Caco-2 (cell line): ENCODE measurements around the gene GPR137B. TPM values are rescaled to one million over a fixed set of nuclear protein-coding genes. Genes with fewer than 3 reads are reported as not detected.

Experiments used
- BruUV-seq: library from RNA; stranded (reverse); fragments of 400-500 nt; replicated peaks from 2 replicates; lab custom pipeline; 2021; lab: Mats Ljungman, UMichigan
- CTCF ChIA-PET: fragments of 300-600 bp; sonication (Branson Sonifier 250); formaldehyde crosslinking; loops from one replicate; lab custom pipeline; 2022; ENCODE audit warnings: antibody characterized with exemption; lab: Charles Lee
- POLR2A ChIA-PET: fragments of 300-600 bp; sonication (Branson Sonifier 250); formaldehyde crosslinking; loops from one replicate; lab custom pipeline; 2022; ENCODE audit warnings: antibody characterized with exemption; lab: Charles Lee
- DNase-seq, 2 experiments: peaks; one replicate each; pipeline versions ENCODE4 v3.0.0 to v3.0.0-alpha.2; 2020 to 2022
- H3K27me3 ChIP-seq: replicated peaks from 2 replicates; pipeline ENCODE4 v1.6.0; 2011; ENCODE audit warnings: low read length; ENCODE audit not compliant: control insufficient read depth, insufficient read depth
- H3K36me3 ChIP-seq: 2 replicates; pipeline ENCODE4 v1.5.1; 2011; ENCODE audit warnings: low read length; ENCODE audit not compliant: control insufficient read depth, insufficient read depth
- H3K4me1 ChIP-seq: fragments of 250-450 bp; sonication (Bioruptor Pico); 2 replicates; pipeline ENCODE4 v1.5.1; 2020; ENCODE audit warnings: mild to moderate bottlenecking
- H3K4me3 ChIP-seq: 2 replicates; pipeline ENCODE4 v1.5.1; 2011; ENCODE audit warnings: low read depth, mild to moderate bottlenecking, control low read depth, low read length
- H3K9me3 ChIP-seq: fragments of 250-450 bp; sonication (Bioruptor Pico); 2 replicates; pipeline ENCODE4 v1.5.1; 2020; ENCODE audit warnings: mild to moderate bottlenecking, moderate library complexity
- H3K27ac Mint-ChIP-seq: one replicate; pipeline ENCODE4 v1.8.0; 2022; ENCODE audit warnings: mixed read lengths; ENCODE audit not compliant: unreplicated experiment
- H3K27me3 Mint-ChIP-seq: one replicate; pipeline ENCODE4 v1.8.0; 2022; ENCODE audit warnings: mixed read lengths; ENCODE audit not compliant: insufficient read depth, unreplicated experiment
- H3K36me3 Mint-ChIP-seq: one replicate; pipeline ENCODE4 v1.8.0; 2022; ENCODE audit warnings: mild to moderate bottlenecking, mixed read lengths; ENCODE audit not compliant: insufficient read depth, unreplicated experiment
- H3K4me1 Mint-ChIP-seq: one replicate; pipeline ENCODE4 v1.8.0; 2022; ENCODE audit warnings: low read depth, mixed read lengths; ENCODE audit not compliant: unreplicated experiment
- H3K4me3 Mint-ChIP-seq: one replicate; pipeline ENCODE4 v1.8.0; 2022; ENCODE audit warnings: mild to moderate bottlenecking, moderate library complexity, mixed read lengths; ENCODE audit not compliant: unreplicated experiment
- H3K9me3 Mint-ChIP-seq: one replicate; pipeline ENCODE4 v1.8.0; 2022; ENCODE audit warnings: mixed read lengths; ENCODE audit not compliant: unreplicated experiment
- CTCF ChIP-seq, 2 experiments: fragments of 200-600 bp in 1 of 2; IDR thresholded peaks; 1 replicate in 1 of 2; 2 replicates in 1 of 2; pipeline versions ENCODE4 v1.5.1 to v1.8.0; 2011 to 2022; ENCODE audit warnings: antibody characterized with exemption in 1 of 2, control low read depth in 1 of 2, inconsistent platforms in 1 of 2, low read depth in 1 of 2, low read length in 1 of 2, mild to moderate bottlenecking in 1 of 2, moderate library complexity in 1 of 2; ENCODE audit not compliant: insufficient read depth in 1 of 2, severe bottlenecking in 1 of 2, unreplicated experiment in 1 of 2
- intact Hi-C: fragments of 100-400 bp; cut with micrococcal nuclease; formaldehyde crosslinking; loops from one replicate; pipeline ENCODE4 v1.10.0; 2022; ENCODE audit not compliant: unreplicated experiment
- total RNA-seq: library from RNA; stranded (reverse); gene quantifications from 2 replicates; pipeline ENCODE4 v1.2.3, GENCODE V29; 2022

Gene GPR137B
- total RNA-seq, 1 experiment from 2014 or later: 5.9 TPM

DNA sequence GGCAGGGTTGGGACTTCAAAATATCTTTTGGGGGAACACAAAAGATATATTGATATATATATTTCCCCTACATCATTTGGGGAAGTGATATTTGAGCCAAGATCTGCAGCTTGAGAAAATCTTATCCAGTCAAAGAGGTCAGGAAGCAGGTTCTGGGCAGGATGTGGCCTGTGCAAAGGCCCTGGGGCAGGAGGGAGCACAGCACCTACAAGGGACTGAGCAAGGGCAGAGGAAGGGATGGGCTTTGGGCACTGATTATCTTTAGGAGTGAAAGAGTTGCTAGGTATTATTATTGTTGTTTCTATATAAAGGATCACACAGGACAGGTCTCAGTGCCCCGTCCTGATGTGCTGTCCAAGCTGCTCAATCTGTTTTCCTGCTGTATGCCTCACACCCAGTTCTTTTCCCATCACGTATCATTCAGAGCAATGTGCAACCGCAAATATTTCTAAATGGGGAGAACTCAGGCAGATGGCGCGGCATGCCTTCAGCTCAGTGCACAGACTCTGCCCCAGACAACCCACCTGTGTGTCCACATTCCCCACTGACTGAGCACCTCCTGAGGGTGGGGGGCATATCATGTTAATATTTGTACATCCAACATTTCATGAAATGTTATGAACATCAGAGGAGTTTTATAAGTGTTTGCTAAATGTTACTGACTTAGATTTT is 28.1 kb upstream of the GPR137B start:
- ChIA-PET POLR2A (no interaction called here), CTCF (interaction anchor here (1.1 kb wide), 1 partner anchor 37 kb away, joined by 4 read pairs; no protein-coding TSS in a partner anchor)
- no peak for DNase-seq
- no peaks in the 10 kb centered on the region for H3K9me3 Mint-ChIP-seq
- intact Hi-C loops: no loop called here
- no peak overlapping the region for H3K4me3 Mint-ChIP-seq
- no TSS peak for BruUV-seq
- no peaks in the 10 kb centered on the region for H3K27me3 Mint-ChIP-seq
- Histone ChIP-seq H3K9me3 (no peaks in the 10 kb centered on the region), H3K27me3 (no peaks in the 10 kb centered on the region), H3K4me1 (peaks cover 3% of the 10 kb centered on the region; the same call in 1 of the 2 replicates), H3K4me3 (no peak overlapping the region), H3K36me3 (no peaks in the 10 kb centered on the region)
- H3K4me1 Mint-ChIP-seq: no peaks in the 10 kb centered on the region
- no peak overlapping the region for H3K27ac Mint-ChIP-seq
- TF ChIP-seq CTCF (IDR thresholded peaks at IDR 0.05; ENCODE audit: insufficient read depth in 1 of 2, low read depth in 1 of 2, low read length in 1 of 2, severe bottlenecking in 1 of 2, unreplicated experiment in 1 of 2): no peak
- no peaks in the 10 kb centered on the region for H3K36me3 Mint-ChIP-seq

DNA sequence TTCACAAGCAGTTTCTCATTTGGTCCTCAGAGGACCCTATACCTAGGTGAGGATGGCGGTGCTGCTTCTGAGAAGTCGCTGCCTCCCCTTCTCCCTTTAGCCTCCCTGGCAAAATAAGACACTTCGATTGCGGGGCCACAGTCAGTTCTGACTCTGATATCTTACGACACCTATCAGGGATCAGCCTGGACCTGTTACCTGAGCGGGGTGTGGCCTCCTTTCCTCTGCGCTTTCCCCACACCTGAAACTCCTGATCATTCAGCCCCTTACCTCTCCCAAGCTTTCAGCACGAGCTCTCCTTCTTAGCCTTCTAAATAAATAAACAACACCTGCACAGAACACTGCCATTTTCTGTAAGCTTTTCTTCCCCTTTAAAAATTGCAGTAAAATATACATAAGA is 24.6 kb upstream of the GPR137B start:
- intact Hi-C loops: no loop called here
- no TSS peak for BruUV-seq
- ChIA-PET CTCF (no interaction called here), POLR2A (no interaction called here)
- Mint-ChIP-seq H3K9me3 (no peaks in the 10 kb centered on the region), H3K27me3 (no peaks in the 10 kb centered on the region), H3K36me3 (no peaks in the 10 kb centered on the region), H3K27ac (no peak overlapping the region), H3K4me3 (no peak overlapping the region), H3K4me1 (no peaks in the 10 kb centered on the region)
- Histone ChIP-seq H3K9me3 (no peaks in the 10 kb centered on the region), H3K27me3 (no peaks in the 10 kb centered on the region), H3K36me3 (no peaks in the 10 kb centered on the region), H3K4me3 (no peak overlapping the region), H3K4me1 (no peaks in the 10 kb centered on the region)
- DNase-seq: no peak
- no peak for TF ChIP-seq CTCF (IDR thresholded peaks at IDR 0.05; ENCODE audit: insufficient read depth in 1 of 2, low read depth in 1 of 2, low read length in 1 of 2, severe bottlenecking in 1 of 2, unreplicated experiment in 1 of 2)

DNA sequence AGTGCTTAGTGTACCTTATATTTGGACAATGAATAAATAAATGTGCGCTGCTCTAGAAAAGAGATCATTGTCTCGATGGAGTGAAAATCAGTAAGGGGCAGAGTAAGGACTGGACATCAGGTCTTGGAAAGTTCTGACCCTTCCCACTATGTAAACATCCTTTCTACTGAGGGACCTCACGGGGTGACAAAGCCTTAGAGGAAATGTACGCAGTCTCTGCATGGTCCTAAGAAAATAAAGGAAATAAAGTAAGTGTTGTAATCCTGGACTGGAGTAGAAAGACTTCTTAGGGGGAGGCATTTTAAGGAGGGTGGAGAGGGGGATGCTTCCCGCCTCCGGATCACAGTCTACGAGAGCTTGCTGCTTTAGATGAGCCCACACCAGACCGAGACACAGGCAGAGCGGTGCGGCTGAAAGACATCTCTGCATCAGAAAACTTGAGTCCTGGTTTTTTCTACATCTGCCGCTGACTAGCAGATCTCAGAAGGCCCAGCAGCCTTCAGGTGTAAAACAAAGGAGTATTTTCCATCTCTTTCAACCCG is 22.3 kb upstream of the GPR137B start:
- no peaks in the 10 kb centered on the region for H3K9me3 ChIP-seq
- H3K4me3 ChIP-seq: no peak overlapping the region
- H3K4me1 ChIP-seq: no peaks in the 10 kb centered on the region
- no peaks in the 10 kb centered on the region for H3K36me3 ChIP-seq
- H3K4me3 Mint-ChIP-seq: no peak overlapping the region
- H3K9me3 Mint-ChIP-seq: no peaks in the 10 kb centered on the region
- ChIA-PET CTCF (no interaction called here), POLR2A (no interaction called here)
- no peaks in the 10 kb centered on the region for H3K27me3 Mint-ChIP-seq
- H3K36me3 Mint-ChIP-seq: no peaks in the 10 kb centered on the region
- TF ChIP-seq CTCF (IDR thresholded peaks at IDR 0.05; ENCODE audit: insufficient read depth in 1 of 2, low read depth in 1 of 2, low read length in 1 of 2, severe bottlenecking in 1 of 2, unreplicated experiment in 1 of 2): no peak
- intact Hi-C loops: no loop called here
- H3K27me3 ChIP-seq: no peaks in the 10 kb centered on the region
- DNase-seq: no peak
- no peak overlapping the region for H3K27ac Mint-ChIP-seq
- BruUV-seq: no TSS peak
- H3K4me1 Mint-ChIP-seq: no peaks in the 10 kb centered on the region
